ENCODE results near the gene ALB.

ALB gene

GRCh38 chr4:73429826-73430587 lies 25.9 kb downstream of the ALB start:
- in situ Hi-C loops (cut with HindIII; ENCODE audit: low sequenced_read_pairs), result loop anchor here (5.0 to 10.0 kb wide), 2 partner anchors 33 to 65 kb away; no protein-coding TSS in a partner anchor

- in situ Hi-C loops (cut with HindIII; ENCODE audit: low sequenced_read_pairs), result loop anchor here (5.0 to 10.0 kb wide), 2 partner anchors 34 to 63 kb away; no protein-coding TSS in a partner anchor
These were observed 27.7 kb downstream of the ALB start for GRCh38 chr4:73431813-73432168.

- in situ Hi-C loops (cut with HindIII; ENCODE audit: low sequenced_read_pairs), result loop anchor here (5.0 to 10.0 kb wide), 2 partner anchors 35 to 62 kb away; no protein-coding TSS in a partner anchor
These were observed 28.3 kb downstream of the ALB start for GRCh38 chr4:73432169-73433000.

- in situ Hi-C loops (cut with HindIII; ENCODE audit: low sequenced_read_pairs), result loop anchor here (5.0 to 10.0 kb wide), 2 partner anchors 36 to 62 kb away; no protein-coding TSS in a partner anchor
These were observed 29.1 kb downstream of the ALB start for GRCh38 chr4:73433140-73433539.

GRCh38 chr4:73434311-73434710 lies 30.2 kb downstream of the ALB start:
- in situ Hi-C loops (cut with HindIII; ENCODE audit: low sequenced_read_pairs), result loop anchor here (5.0 to 10.0 kb wide), 2 partner anchors 37 to 60 kb away; no protein-coding TSS in a partner anchor

GRCh38 chr4:73435984-73436383 lies 31.9 kb downstream of the ALB start, which contains the start of gene AFP:
Gene AFP (plus strand): TSS chr4:73436221. CDS start chr4:73436263, 42 bp downstream.
- in situ Hi-C loops (cut with HindIII; ENCODE audit: low sequenced_read_pairs), result loop anchor here (5.0 to 10.0 kb wide), 2 partner anchors 59 to 101 kb away; no protein-coding TSS in a partner anchor

- in situ Hi-C loops (cut with HindIII; ENCODE audit: low sequenced_read_pairs), result loop anchor here (5.0 to 10.0 kb wide), 2 partner anchors 58 to 100 kb away; no protein-coding TSS in a partner anchor
These were observed 32.8 kb downstream of the ALB start for GRCh38 chr4:73436674-73437557.

- in situ Hi-C loops (cut with HindIII; ENCODE audit: low sequenced_read_pairs), result loop anchor here (5.0 to 10.0 kb wide), 2 partner anchors 57 to 100 kb away; no protein-coding TSS in a partner anchor
These were observed 33.5 kb downstream of the ALB start for GRCh38 chr4:73437558-73437956.

GRCh38 chr4:73438048-73438447 lies 34.0 kb downstream of the ALB start:
- in situ Hi-C loops (cut with HindIII; ENCODE audit: low sequenced_read_pairs), result loop anchor here (5.0 to 10.0 kb wide), 2 partner anchors 57 to 99 kb away; no protein-coding TSS in a partner anchor

- in situ Hi-C loops (cut with HindIII; ENCODE audit: low sequenced_read_pairs), result loop anchor here (5.0 to 10.0 kb wide), 2 partner anchors 56 to 99 kb away; no protein-coding TSS in a partner anchor
These were observed 34.6 kb downstream of the ALB start for GRCh38 chr4:73438582-73439215.

- in situ Hi-C loops (cut with HindIII; ENCODE audit: low sequenced_read_pairs), result loop anchor here (5.0 to 10.0 kb wide), 2 partner anchors 55 to 98 kb away; no protein-coding TSS in a partner anchor
These were observed 35.4 kb downstream of the ALB start for GRCh38 chr4:73439445-73439844.

GRCh38 chr4:73439991-73440390 lies 35.9 kb downstream of the ALB start:
- in situ Hi-C loops (cut with HindIII; ENCODE audit: low sequenced_read_pairs), result loop anchor here (5.0 to 10.0 kb wide), 2 partner anchors 55 to 97 kb away; no protein-coding TSS in a partner anchor

GRCh38 chr4:73440653-73441052 lies 36.6 kb downstream of the ALB start:
- in situ Hi-C loops (cut with HindIII; ENCODE audit: low sequenced_read_pairs), result no loop called here

GRCh38 chr4:73442275-73442674 lies 38.2 kb downstream of the ALB start:
- in situ Hi-C loops (cut with HindIII; ENCODE audit: low sequenced_read_pairs), result no loop called here

- in situ Hi-C loops (cut with HindIII; ENCODE audit: low sequenced_read_pairs), result no loop called here
These were observed 39.1 kb downstream of the ALB start for GRCh38 chr4:73443224-73443623.

GRCh38 chr4:73445383-73446335 lies 41.6 kb downstream of the ALB start:
- in situ Hi-C loops (cut with HindIII; ENCODE audit: low sequenced_read_pairs), result no loop called here

GRCh38 chr4:73446336-73446938 lies 42.4 kb downstream of the ALB start:
- in situ Hi-C loops (cut with HindIII; ENCODE audit: low sequenced_read_pairs), result no loop called here

GRCh38 chr4:73447671-73448070 lies 43.6 kb downstream of the ALB start:
- in situ Hi-C loops (cut with HindIII; ENCODE audit: low sequenced_read_pairs), result no loop called here
